Loucy (cell line): ENCODE measurements around the gene CSNK2A2.

Experiments used
- CTCF ChIP-seq: fragments of 200-600 bp; sonication (generic); conservative IDR thresholded peaks from 2 replicates; pipeline ENCODE4 v1.5.1; 2014; ENCODE audit warnings: mild to moderate bottlenecking, antibody characterized with exemption, low read length
- EZH2phosphoT487 ChIP-seq: fragments of 200-600 bp; IDR thresholded peaks from 2 replicates; pipeline ENCODE4 v1.6.1; 2018; ENCODE audit warnings: antibody characterized with exemption, mild to moderate bottlenecking, moderate library complexity, borderline replicate concordance

DNA sequence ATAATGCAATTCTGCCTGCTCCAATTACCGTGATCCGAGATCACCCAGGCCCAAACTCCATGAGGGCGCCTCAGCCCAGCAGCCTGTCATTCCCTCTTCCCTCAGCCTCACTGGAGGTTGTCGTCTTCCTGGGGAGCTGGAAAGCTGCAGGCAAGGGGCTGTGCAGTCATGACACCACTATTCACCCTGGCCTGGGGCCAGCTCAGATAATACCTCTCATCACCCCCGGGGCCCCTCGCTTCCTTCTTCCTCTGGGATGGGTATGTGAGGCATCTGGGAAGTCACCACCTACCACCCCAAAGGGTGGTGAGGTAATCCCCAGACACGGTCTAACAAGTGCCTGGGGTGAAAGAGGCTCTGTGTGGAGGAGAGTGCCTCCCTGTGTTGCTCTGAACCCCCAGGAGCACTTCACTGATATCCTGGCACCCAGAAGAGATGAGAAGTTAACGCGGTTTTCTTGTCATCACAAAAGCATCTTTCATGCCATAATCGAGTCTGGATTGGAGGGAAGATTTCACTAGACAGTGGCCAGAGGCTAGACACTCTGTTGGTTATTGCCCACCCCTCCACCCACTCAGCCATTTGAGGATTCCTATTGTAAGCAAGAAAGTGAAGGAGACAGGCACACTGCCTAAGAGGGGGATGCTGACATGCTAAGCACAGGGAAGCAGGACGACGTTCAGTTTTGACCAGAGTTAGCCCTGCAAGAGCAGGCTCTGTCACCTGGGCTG is 87.2 kb downstream of the CSNK2A2 start:
- TF ChIP-seq CTCF (no peak), EZH2phosphoT487 (no peak)
